Adipocyte (in vitro differentiated cells): ENCODE measurements around the gene DUSP1.
A peak's percentile ranks its signal among the peaks of the same experiment; 100 is the strongest.

Source experiments
- DNase-seq: peaks from one replicate; pipeline ENCODE4 v3.0.0-alpha.2; 2015; ENCODE audit warnings: low read depth
- H3K27me3 ChIP-seq: replicated peaks from 2 replicates; pipeline ENCODE4 v1.7.0; 2013; ENCODE audit warnings: mild to moderate bottlenecking, low read length, moderate library complexity; ENCODE audit not compliant: control insufficient read depth, insufficient read depth
- H3K36me3 ChIP-seq: 2 replicates; pipeline ENCODE4 v1.7.0; 2013; ENCODE audit warnings: low read length, mild to moderate bottlenecking, moderate library complexity; ENCODE audit not compliant: control insufficient read depth, insufficient read depth, severe bottlenecking
- H3K4me1 ChIP-seq: 2 replicates; pipeline ENCODE4 v1.7.0; 2013; ENCODE audit warnings: mild to moderate bottlenecking, low read length, moderate library complexity; ENCODE audit not compliant: control insufficient read depth, insufficient read depth
- H3K4me3 ChIP-seq: 2 replicates; pipeline ENCODE4 v1.7.0; 2013; ENCODE audit warnings: mild to moderate bottlenecking, low read length, moderate library complexity
- H3K9ac ChIP-seq: 2 replicates; pipeline ENCODE4 v1.7.0; 2013; ENCODE audit warnings: mild to moderate bottlenecking, low read length, moderate library complexity
- H3K9me3 ChIP-seq: 2 replicates; pipeline ENCODE4 v1.7.0; 2013; ENCODE audit warnings: mild to moderate bottlenecking, low read length, moderate library complexity; ENCODE audit not compliant: control insufficient read depth

DUSP1 gene

DNA sequence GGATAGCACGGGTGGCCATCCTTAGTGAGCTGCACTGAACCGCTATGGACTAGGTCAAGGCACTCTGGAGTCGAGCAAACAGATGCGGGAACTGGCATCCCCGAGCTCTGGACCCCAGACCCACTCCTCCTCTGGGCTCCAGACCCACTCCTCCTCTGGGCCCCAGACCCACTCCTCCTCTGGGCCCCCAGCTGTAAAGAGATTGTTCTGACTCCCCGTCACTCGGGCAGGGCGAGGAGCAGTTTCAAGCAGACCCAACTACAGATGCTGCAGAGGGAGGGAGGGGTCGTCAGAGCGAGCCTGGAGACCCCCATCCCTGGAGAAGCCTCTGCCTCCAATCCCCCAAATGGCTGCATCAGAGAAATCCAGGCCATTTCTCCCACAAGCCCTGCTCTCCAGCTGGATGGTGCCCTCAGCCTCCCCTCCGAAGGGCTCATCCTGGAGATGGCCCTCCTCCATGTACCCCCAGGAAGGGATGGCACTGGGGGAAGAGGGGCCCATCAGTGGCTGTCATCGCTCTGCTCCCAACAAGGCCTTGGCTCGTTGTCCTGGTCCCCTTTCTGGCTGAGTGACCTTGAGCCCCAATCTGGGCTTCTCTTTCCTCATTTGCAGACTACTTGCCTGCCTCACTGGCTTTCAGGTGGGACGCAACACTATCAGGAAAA, 38.7 kb downstream of the DUSP1 start:
- H3K4me3 ChIP-seq: peak overlapping the region; percentile 64
- no peaks in the 10 kb centered on the region for H3K27me3 ChIP-seq
- peaks cover 25% of the 10 kb centered on the region for H3K4me1 ChIP-seq
- H3K36me3 ChIP-seq: no peaks in the 10 kb centered on the region
- no peaks in the 10 kb centered on the region for H3K9me3 ChIP-seq
- no peak for DNase-seq
- peak overlapping the region; percentile 88 for H3K9ac ChIP-seq

GRCh38 chr5:172731680-172732074, 39.3 kb downstream of the DUSP1 start:
- no peaks in the 10 kb centered on the region for H3K9me3 ChIP-seq
- H3K36me3 ChIP-seq: no peaks in the 10 kb centered on the region
- no peaks in the 10 kb centered on the region for H3K27me3 ChIP-seq
- peak overlapping the region; percentile 88 for H3K9ac ChIP-seq
- peaks cover 25% of the 10 kb centered on the region for H3K4me1 ChIP-seq
- no peak overlapping the region for H3K4me3 ChIP-seq
- DNase-seq: no peak

DNA sequence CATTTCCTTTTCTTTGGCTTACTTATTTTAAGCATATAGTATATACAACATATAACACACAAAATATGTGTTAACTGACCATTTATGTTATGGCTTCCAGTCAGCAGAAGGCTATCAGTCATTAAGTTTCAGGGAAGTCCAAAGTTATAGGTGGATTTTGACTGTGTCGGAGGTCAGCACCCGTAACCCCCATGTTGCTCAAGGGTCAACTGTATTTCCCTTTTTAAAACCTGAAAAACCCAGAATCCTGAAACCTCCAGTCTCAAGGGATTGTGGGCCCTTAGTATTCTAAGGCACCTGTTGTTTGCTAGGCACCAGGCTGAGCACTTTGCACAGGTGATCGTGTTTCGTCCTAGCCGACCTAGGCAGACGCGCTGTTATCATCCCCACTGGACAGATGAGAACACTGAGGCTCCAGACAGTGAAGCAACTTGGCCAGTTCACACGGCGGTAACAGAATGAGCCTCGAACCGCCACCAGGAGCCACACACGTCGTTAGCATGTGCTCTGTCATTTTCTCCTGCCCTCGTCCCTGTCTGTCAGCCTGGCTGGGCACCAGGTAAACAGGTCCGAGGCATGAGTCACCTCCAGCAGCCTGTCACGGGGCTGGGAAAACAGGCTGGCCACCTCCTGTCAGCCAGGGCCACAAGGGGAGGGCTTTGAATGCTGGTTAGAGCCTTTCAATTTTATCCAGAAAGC, 39.9 kb downstream of the DUSP1 start:
- DNase-seq: no peak
- peaks cover 25% of the 10 kb centered on the region for H3K4me1 ChIP-seq
- no peaks in the 10 kb centered on the region for H3K36me3 ChIP-seq
- no peak overlapping the region for H3K9ac ChIP-seq
- H3K4me3 ChIP-seq: no peak overlapping the region
- no peaks in the 10 kb centered on the region for H3K9me3 ChIP-seq
- no peaks in the 10 kb centered on the region for H3K27me3 ChIP-seq

GRCh38 chr5:172730222-172730621, 40.8 kb downstream of the DUSP1 start:
- Histone ChIP-seq H3K9ac (no peak overlapping the region), H3K9me3 (no peaks in the 10 kb centered on the region), H3K4me3 (no peak overlapping the region), H3K4me1 (peaks cover 25% of the 10 kb centered on the region), H3K36me3 (no peaks in the 10 kb centered on the region), H3K27me3 (no peaks in the 10 kb centered on the region)
- DNase-seq: no peak

GRCh38 chr5:172729588-172729987, 41.4 kb downstream of the DUSP1 start:
- no peak for DNase-seq
- Histone ChIP-seq H3K27me3 (no peaks in the 10 kb centered on the region), H3K36me3 (no peaks in the 10 kb centered on the region), H3K9ac (no peak overlapping the region), H3K9me3 (no peaks in the 10 kb centered on the region), H3K4me1 (peaks cover 21% of the 10 kb centered on the region), H3K4me3 (no peak overlapping the region)

GRCh38 chr5:172728481-172729241, 42.3 kb downstream of the DUSP1 start:
- peaks cover 13% of the 10 kb centered on the region for H3K4me1 ChIP-seq
- no peaks in the 10 kb centered on the region for H3K27me3 ChIP-seq
- DNase-seq: no peak
- no peak overlapping the region for H3K9ac ChIP-seq
- H3K9me3 ChIP-seq: no peaks in the 10 kb centered on the region
- no peak overlapping the region for H3K4me3 ChIP-seq
- no peaks in the 10 kb centered on the region for H3K36me3 ChIP-seq

GRCh38 chr5:172727551-172727950, 43.4 kb downstream of the DUSP1 start:
- H3K27me3 ChIP-seq: no peaks in the 10 kb centered on the region
- DNase-seq: no peak
- H3K4me1 ChIP-seq: peaks cover 5% of the 10 kb centered on the region
- H3K9ac ChIP-seq: no peak overlapping the region
- no peaks in the 10 kb centered on the region for H3K9me3 ChIP-seq
- H3K4me3 ChIP-seq: no peak overlapping the region
- H3K36me3 ChIP-seq: no peaks in the 10 kb centered on the region

DNA sequence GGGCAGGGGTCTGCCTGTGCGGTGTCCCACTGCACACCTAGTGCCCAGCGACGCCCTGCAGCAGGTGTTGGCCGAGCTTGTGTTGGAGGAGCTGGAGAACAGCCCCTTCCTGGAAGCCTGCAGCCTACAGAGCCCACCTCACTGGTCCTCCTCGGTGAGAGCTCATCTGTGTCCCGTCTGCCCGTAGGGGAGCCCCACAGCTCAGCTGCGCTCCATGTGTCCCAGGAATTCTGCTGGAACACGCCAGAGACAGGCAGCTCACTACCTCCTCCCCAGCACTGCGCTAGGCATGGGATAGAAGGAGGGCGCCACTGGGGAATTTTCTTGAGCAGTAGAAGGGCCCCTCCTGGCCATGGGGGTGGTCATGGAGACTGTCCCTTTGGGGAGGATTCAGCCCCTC, 44.0 kb downstream of the DUSP1 start:
- Histone ChIP-seq H3K36me3 (no peaks in the 10 kb centered on the region), H3K9ac (no peak overlapping the region), H3K4me1 (peaks cover 8% of the 10 kb centered on the region), H3K4me3 (no peak overlapping the region), H3K9me3 (no peaks in the 10 kb centered on the region), H3K27me3 (no peaks in the 10 kb centered on the region)
- no peak for DNase-seq

- H3K4me1 ChIP-seq: peaks cover 16% of the 10 kb centered on the region
- H3K9ac ChIP-seq: no peak overlapping the region
- H3K27me3 ChIP-seq: no peaks in the 10 kb centered on the region
- no peaks in the 10 kb centered on the region for H3K36me3 ChIP-seq
- H3K4me3 ChIP-seq: no peak overlapping the region
- no peaks in the 10 kb centered on the region for H3K9me3 ChIP-seq
- DNase-seq: no peak
These were observed 45.2 kb downstream of the DUSP1 start for GRCh38 chr5:172725785-172726184.

DNA sequence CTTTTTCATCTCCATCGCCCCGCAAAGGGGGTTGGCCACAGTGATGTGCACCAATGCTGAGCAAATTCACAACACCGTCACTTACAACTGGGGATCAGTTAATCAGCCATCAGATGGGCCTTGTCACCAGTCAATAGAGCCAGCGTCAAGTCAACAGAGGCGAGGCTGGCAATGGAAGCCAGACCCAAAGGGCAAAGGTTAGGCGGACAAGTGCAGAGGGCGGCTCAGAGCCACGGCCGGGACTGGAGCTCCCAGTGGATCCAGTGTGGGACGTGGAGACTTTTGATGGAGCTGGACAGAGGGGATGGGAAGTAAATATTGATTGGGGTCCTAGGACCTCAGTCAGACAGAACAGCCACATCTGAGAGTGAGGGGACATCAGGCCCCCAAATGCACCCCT, 45.7 kb downstream of the DUSP1 start:
- no peak overlapping the region for H3K4me3 ChIP-seq

More for the DNA sequence above, 45.7 kb downstream of the DUSP1 start:
- H3K27me3 ChIP-seq: no peaks in the 10 kb centered on the region
- H3K36me3 ChIP-seq: no peaks in the 10 kb centered on the region
- H3K4me1 ChIP-seq: peaks cover 16% of the 10 kb centered on the region
- no peak for DNase-seq
- no peaks in the 10 kb centered on the region for H3K9me3 ChIP-seq
- no peak overlapping the region for H3K9ac ChIP-seq
